Thyroid gland (tissue), 4 donors: ENCODE measurements around the gene SERPINB1.

Source experiments
- CTCF ChIP-seq, 6 experiments: fragments of 200-600 bp in 3 of 6; fragments of 450-650 bp in 3 of 6; sonication (generic) in 3 of 6; IDR thresholded peaks; one replicate each; pipeline ENCODE4 v1.5.1; 2016 to 2019; ENCODE audit warnings: antibody characterized with exemption in 6 of 6, mild to moderate bottlenecking in 2 of 6, inconsistent platforms in 1 of 6, moderate library complexity in 1 of 6
- POLR2A ChIP-seq, 2 donors: fragments of 450-650 bp; IDR thresholded peaks; one replicate each; pipeline ENCODE4 v1.6.1; 2017; ENCODE audit warnings: antibody characterized with exemption in 2 of 2, mild to moderate bottlenecking in 2 of 2, moderate library complexity in 1 of 2

DNA sequence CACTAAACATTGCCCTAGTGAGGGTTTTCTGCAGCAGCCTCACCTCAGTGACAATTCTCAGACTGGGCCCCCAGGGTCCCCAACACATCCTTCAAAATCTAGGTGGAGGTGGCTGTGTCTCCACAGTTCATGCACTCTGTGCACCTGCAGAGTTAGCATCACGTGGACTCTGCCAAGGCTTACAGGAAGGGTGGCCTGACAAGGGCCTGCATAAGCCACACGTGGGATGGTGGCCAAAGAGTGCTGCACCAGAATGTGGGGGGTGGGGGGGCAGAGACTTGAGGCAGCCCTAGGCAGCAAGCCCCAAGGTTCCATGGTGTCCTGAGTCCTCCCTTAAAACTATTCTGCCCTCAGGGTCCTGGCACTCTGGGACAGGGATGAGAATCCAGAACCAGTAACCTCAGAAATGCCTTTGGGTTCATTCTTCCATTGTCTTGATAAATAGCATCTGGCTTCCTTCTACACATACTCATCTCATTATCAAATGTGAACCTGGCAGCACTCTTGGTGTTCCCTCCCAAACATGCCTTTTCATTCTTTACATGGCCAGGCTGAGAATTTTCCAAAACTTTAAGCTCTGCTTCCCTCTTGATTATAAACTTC lies 1.6 kb upstream of the SERPINB1 start:
- TF ChIP-seq CTCF (IDR thresholded peaks at IDR 0.05): no peak
- TF ChIP-seq POLR2A (IDR thresholded peaks at IDR 0.05): no peak
